OCI-LY7 (cell line): Measurements from ENCODE around the gene PAK1. TPM values are rescaled to one million over a fixed set of nuclear protein-coding genes. Genes with fewer than 3 reads are reported as not detected.

Experiments used
- BruUV-seq: library from RNA; stranded (reverse); fragments of 400-500 nt; replicated peaks from 2 replicates; lab custom pipeline; 2021; lab: Mats Ljungman, UMichigan
- CTCF ChIA-PET: fragments of 300-600 bp; sonication (Branson Sonifier 250); formaldehyde crosslinking; loops from one replicate; lab custom pipeline; 2022; ENCODE audit warnings: antibody characterized with exemption; ENCODE audit not compliant: unreplicated experiment; lab: Charles Lee
- POLR2A ChIA-PET: fragments of 300-600 bp; sonication (Branson Sonifier 250); formaldehyde crosslinking; loops from one replicate; lab custom pipeline; 2022; ENCODE audit warnings: antibody characterized with exemption; lab: Charles Lee
- DNase-seq: peaks from one replicate; pipeline ENCODE4 v3.0.0-alpha.2; 2015; ENCODE audit warnings: low spot score
- H2AFZ ChIP-seq: fragments of 200-600 bp; sonication (generic), shearing (Covaris generic); 2 replicates; pipeline ENCODE4 v1.6.1; 2014; ENCODE audit warnings: mild to moderate bottlenecking, antibody characterized with exemption, low read length, moderate library complexity
- H3K27ac ChIP-seq: fragments of 200-600 bp; sonication (generic); 2 replicates; pipeline ENCODE4 v1.5.1; 2014; ENCODE audit warnings: mixed run types, low read depth, mild to moderate bottlenecking, moderate library complexity, low read length, inconsistent platforms; ENCODE audit not compliant: poor library complexity, severe bottlenecking
- H3K36me3 ChIP-seq: fragments of 200-600 bp; sonication (generic); 2 replicates; pipeline ENCODE4 v1.6.1; 2014; ENCODE audit warnings: mild to moderate bottlenecking, antibody characterized with exemption, low read length, moderate library complexity, mixed read lengths; ENCODE audit not compliant: insufficient read depth
- H3K4me1 ChIP-seq: fragments of 200-600 bp; sonication (generic); 2 replicates; pipeline ENCODE4 v1.5.1; 2014; ENCODE audit warnings: mild to moderate bottlenecking, low read length; ENCODE audit not compliant: insufficient read depth, poor library complexity, severe bottlenecking
- H3K4me2 ChIP-seq: fragments of 200-600 bp; sonication (generic); 2 replicates; pipeline ENCODE4 v1.6.1; 2014; ENCODE audit warnings: mild to moderate bottlenecking, low read length
- H3K4me3 ChIP-seq: fragments of 200-600 bp; sonication (generic); 2 replicates; pipeline ENCODE4 v1.5.1; 2014; ENCODE audit warnings: mild to moderate bottlenecking, low read depth, low read length; ENCODE audit not compliant: poor library complexity, severe bottlenecking
- H3K79me2 ChIP-seq: fragments of 200-600 bp; sonication (generic); 2 replicates; pipeline ENCODE4 v1.6.1; 2016; ENCODE audit warnings: low read depth, mild to moderate bottlenecking, low read length, moderate library complexity, mixed read lengths; ENCODE audit not compliant: insufficient read depth
- H3K9me2 ChIP-seq: fragments of 200-600 bp; sonication (generic); 2 replicates; pipeline ENCODE4 v1.6.1; 2016; ENCODE audit warnings: mild to moderate bottlenecking, low read length, mixed read lengths; ENCODE audit not compliant: insufficient read depth
- H3K9me3 ChIP-seq: fragments of 200-600 bp; sonication (generic); 2 replicates; pipeline ENCODE4 v1.6.1; 2014; ENCODE audit warnings: mild to moderate bottlenecking, mixed run types, low read length, mixed read lengths
- H4K20me1 ChIP-seq: fragments of 200-600 bp; sonication (generic); 2 replicates; pipeline ENCODE4 v1.6.1; 2014; ENCODE audit warnings: mild to moderate bottlenecking, antibody characterized with exemption, low read length, moderate library complexity, mixed read lengths; ENCODE audit not compliant: insufficient read depth
- EZH2phosphoT487 ChIP-seq: fragments of 200-600 bp; sonication (generic); IDR thresholded peaks from 2 replicates; pipeline ENCODE4 v1.6.1; 2018; ENCODE audit warnings: low read depth, borderline replicate concordance, mild to moderate bottlenecking, mixed run types, antibody characterized with exemption, low read length, moderate library complexity, mixed read lengths
- intact Hi-C: fragments of 100-400 bp; cut with micrococcal nuclease; formaldehyde crosslinking; loops from one replicate; pipeline ENCODE4 v1.10.0; 2022; ENCODE audit not compliant: unreplicated experiment
- total RNA-seq, 2 experiments: library from RNA; depleted of rRNA in 1 of 2; stranded (reverse); fragments of >200 nt in 1 of 2; shearing (Covaris generic) in 1 of 2; gene quantifications; 2 replicates each; pipeline ENCODE4 v1.2.3, GENCODE V29; 2014 to 2022
- TF ChIP-seq, protein P1 (sequence below): fragments of 200-600 bp; sonication (generic); conservative IDR thresholded peaks from 2 replicates; pipeline ENCODE4 v1.5.1; 2014; ENCODE audit warnings: mild to moderate bottlenecking, antibody characterized with exemption, low read length, moderate library complexity, mixed read lengths

PAK1 gene
- total RNA-seq, 2 experiments from 2014 or later: 1.0 to 3.4 TPM

- no TSS peak for BruUV-seq
- Histone ChIP-seq H4K20me1 (no peaks in the 10 kb centered on the region), H3K9me3 (no peaks in the 10 kb centered on the region), H2AFZ (no peak overlapping the region), H3K4me1 (no peaks in the 10 kb centered on the region), H3K9me2 (no peaks in the 10 kb centered on the region), H3K79me2 (no peaks in the 10 kb centered on the region), H3K27ac (no peak overlapping the region), H3K4me2 (no peak overlapping the region), H3K36me3 (no peaks in the 10 kb centered on the region), H3K4me3 (no peak overlapping the region)
- POLR2A ChIA-PET: interaction anchor here (0.7 kb wide), 1 partner anchor 685 kb away, joined by 3 read pairs; no protein-coding TSS in a partner anchor
- intact Hi-C loops: no loop called here
- TF ChIP-seq, protein P1, sequence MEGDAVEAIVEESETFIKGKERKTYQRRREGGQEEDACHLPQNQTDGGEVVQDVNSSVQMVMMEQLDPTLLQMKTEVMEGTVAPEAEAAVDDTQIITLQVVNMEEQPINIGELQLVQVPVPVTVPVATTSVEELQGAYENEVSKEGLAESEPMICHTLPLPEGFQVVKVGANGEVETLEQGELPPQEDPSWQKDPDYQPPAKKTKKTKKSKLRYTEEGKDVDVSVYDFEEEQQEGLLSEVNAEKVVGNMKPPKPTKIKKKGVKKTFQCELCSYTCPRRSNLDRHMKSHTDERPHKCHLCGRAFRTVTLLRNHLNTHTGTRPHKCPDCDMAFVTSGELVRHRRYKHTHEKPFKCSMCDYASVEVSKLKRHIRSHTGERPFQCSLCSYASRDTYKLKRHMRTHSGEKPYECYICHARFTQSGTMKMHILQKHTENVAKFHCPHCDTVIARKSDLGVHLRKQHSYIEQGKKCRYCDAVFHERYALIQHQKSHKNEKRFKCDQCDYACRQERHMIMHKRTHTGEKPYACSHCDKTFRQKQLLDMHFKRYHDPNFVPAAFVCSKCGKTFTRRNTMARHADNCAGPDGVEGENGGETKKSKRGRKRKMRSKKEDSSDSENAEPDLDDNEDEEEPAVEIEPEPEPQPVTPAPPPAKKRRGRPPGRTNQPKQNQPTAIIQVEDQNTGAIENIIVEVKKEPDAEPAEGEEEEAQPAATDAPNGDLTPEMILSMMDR: no peak
- TF ChIP-seq EZH2phosphoT487: no peak
- CTCF ChIA-PET: no interaction called here
- no peak for DNase-seq
Measured at GRCh38 chr11:77423624-77424023, 50.3 kb downstream of the PAK1 start.

- CTCF ChIA-PET: no interaction called here
- Histone ChIP-seq H3K4me2 (no peak overlapping the region), H3K9me3 (no peaks in the 10 kb centered on the region), H3K4me3 (no peak overlapping the region), H3K9me2 (no peaks in the 10 kb centered on the region), H4K20me1 (no peaks in the 10 kb centered on the region), H3K79me2 (no peaks in the 10 kb centered on the region), H3K4me1 (no peaks in the 10 kb centered on the region), H3K36me3 (no peaks in the 10 kb centered on the region), H3K27ac (no peak overlapping the region), H2AFZ (no peak overlapping the region)
- POLR2A ChIA-PET: no interaction called here
- intact Hi-C loops: no loop called here
- no TSS peak for BruUV-seq
- TF ChIP-seq, protein P1: no peak
- TF ChIP-seq EZH2phosphoT487: no peak
- DNase-seq: no peak
Measured at GRCh38 chr11:77422687-77423086, 51.2 kb downstream of the PAK1 start.

DNA sequence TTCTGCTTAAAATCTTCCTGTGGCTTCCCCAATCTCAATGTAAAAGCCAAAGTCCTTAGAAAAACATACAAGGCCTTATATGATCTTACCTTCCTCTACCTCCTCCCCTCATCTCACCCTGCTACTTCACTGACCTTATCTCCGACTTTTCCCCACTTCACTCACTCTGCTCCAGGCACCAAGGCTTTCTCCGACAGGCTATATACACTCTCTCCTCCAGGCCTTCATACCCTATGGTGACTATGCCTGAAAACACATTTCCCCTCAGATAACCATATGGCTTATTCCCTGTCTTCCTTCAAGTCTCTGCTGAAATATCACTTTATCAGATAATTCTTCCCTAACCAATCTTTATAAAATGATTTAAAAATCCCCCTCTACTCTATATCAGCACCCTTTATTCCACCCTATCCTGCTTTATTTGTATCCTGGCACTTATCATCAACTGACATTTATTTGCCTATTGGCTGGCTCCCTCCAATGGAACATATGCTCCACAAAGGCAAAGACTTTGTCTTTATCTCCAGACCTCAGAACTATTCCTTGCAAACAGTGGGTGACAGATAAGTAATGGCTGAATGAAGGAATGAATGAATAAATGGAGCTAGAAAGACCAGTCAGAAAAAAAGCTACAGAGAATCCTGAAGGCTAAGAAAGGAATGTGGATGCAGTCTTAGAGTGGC is 52.7 kb downstream of the PAK1 start:
- Histone ChIP-seq H3K4me2 (no peak overlapping the region), H3K9me3 (no peaks in the 10 kb centered on the region), H2AFZ (no peak overlapping the region), H4K20me1 (no peaks in the 10 kb centered on the region), H3K9me2 (no peaks in the 10 kb centered on the region), H3K79me2 (no peaks in the 10 kb centered on the region), H3K36me3 (no peaks in the 10 kb centered on the region), H3K27ac (no peak overlapping the region), H3K4me1 (no peaks in the 10 kb centered on the region), H3K4me3 (no peak overlapping the region)
- TF ChIP-seq, protein P1: no peak
- TF ChIP-seq EZH2phosphoT487: no peak
- intact Hi-C loops: no loop called here
- CTCF ChIA-PET: no interaction called here
- POLR2A ChIA-PET: interaction anchor here (0.5 kb wide), 1 partner anchor 14 kb away, joined by 3 read pairs; no protein-coding TSS in a partner anchor
- no TSS peak for BruUV-seq
- no peak for DNase-seq
